Measurements from ENCODE around the gene RALGDS. TPM values are rescaled to one million over a fixed set of nuclear protein-coding genes. Genes with fewer than 3 reads are reported as not detected.

RALGDS gene
- total RNA-seq, 1 experiment from 2014 or later = 40.1 TPM

- H3K4me3 ChIP-seq (ENCODE audit: low read depth, low read length, poor library complexity, severe bottlenecking) = no peak overlapping the region
- intact Hi-C loops (cut with micrococcal nuclease; ENCODE audit: unreplicated experiment) = no loop called here
- no peaks in the 10 kb centered on the region for H3K9me3 ChIP-seq (ENCODE audit: low read depth, low read length, poor library complexity, severe bottlenecking)
- no peaks in the 10 kb centered on the region for H3K27me3 ChIP-seq (replicated peaks; ENCODE audit: insufficient read depth, low read depth, low read length, poor library complexity)
- BruUV-seq (replicated peaks) = no TSS peak
- ChIA-PET CTCF (no interaction called here), POLR2A (ENCODE audit: low non-redundant PET) (no interaction called here)
- TF ChIP-seq EZH2 (IDR thresholded peaks at IDR 0.05; ENCODE audit: borderline replicate concordance, low read depth, low read length, poor library complexity, severe bottlenecking) = no peak
- TF ChIP-seq, protein P1, sequence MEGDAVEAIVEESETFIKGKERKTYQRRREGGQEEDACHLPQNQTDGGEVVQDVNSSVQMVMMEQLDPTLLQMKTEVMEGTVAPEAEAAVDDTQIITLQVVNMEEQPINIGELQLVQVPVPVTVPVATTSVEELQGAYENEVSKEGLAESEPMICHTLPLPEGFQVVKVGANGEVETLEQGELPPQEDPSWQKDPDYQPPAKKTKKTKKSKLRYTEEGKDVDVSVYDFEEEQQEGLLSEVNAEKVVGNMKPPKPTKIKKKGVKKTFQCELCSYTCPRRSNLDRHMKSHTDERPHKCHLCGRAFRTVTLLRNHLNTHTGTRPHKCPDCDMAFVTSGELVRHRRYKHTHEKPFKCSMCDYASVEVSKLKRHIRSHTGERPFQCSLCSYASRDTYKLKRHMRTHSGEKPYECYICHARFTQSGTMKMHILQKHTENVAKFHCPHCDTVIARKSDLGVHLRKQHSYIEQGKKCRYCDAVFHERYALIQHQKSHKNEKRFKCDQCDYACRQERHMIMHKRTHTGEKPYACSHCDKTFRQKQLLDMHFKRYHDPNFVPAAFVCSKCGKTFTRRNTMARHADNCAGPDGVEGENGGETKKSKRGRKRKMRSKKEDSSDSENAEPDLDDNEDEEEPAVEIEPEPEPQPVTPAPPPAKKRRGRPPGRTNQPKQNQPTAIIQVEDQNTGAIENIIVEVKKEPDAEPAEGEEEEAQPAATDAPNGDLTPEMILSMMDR (conservative IDR thresholded peaks at IDR 0.05; ENCODE audit: low read depth, low read length) = no peak
- peaks cover 5% of the 10 kb centered on the region for H3K4me1 ChIP-seq (ENCODE audit: insufficient read depth, low read length, poor library complexity, severe bottlenecking)
- no peak overlapping the region for H3K27ac ChIP-seq (ENCODE audit: low read depth, low read length, poor library complexity, severe bottlenecking)
- no peaks in the 10 kb centered on the region for H3K36me3 ChIP-seq (ENCODE audit: insufficient read depth, low read length, poor library complexity, severe bottlenecking)
- DNase-seq (ENCODE audit: low spot score) = no peak
Measured at GRCh38 chr9:133132174-133132573, 11.1 kb upstream of the RALGDS start.

GRCh38 chr9:133131506-133131905 is 10.5 kb upstream of the RALGDS start:
- ChIA-PET POLR2A (ENCODE audit: low non-redundant PET) (no interaction called here), CTCF (no interaction called here)
- Histone ChIP-seq H3K4me3 (ENCODE audit: low read depth, low read length, poor library complexity, severe bottlenecking) (no peak overlapping the region), H3K9me3 (ENCODE audit: low read depth, low read length, poor library complexity, severe bottlenecking) (no peaks in the 10 kb centered on the region), H3K27me3 (replicated peaks; ENCODE audit: insufficient read depth, low read depth, low read length, poor library complexity) (no peaks in the 10 kb centered on the region), H3K27ac (ENCODE audit: low read depth, low read length, poor library complexity, severe bottlenecking) (no peak overlapping the region), H3K4me1 (ENCODE audit: insufficient read depth, low read length, poor library complexity, severe bottlenecking) (peaks cover 5% of the 10 kb centered on the region), H3K36me3 (ENCODE audit: insufficient read depth, low read length, poor library complexity, severe bottlenecking) (no peaks in the 10 kb centered on the region)
- DNase-seq (ENCODE audit: low spot score) = no peak
- no TSS peak for BruUV-seq (replicated peaks)
- intact Hi-C loops (cut with micrococcal nuclease; ENCODE audit: unreplicated experiment) = no loop called here
- TF ChIP-seq, protein P1 (conservative IDR thresholded peaks at IDR 0.05; ENCODE audit: low read depth, low read length) = no peak
- TF ChIP-seq EZH2 (IDR thresholded peaks at IDR 0.05; ENCODE audit: borderline replicate concordance, low read depth, low read length, poor library complexity, severe bottlenecking) = no peak

GRCh38 chr9:133130685-133131244 is 9.7 kb upstream of the RALGDS start:
- Histone ChIP-seq H3K27me3 (replicated peaks; ENCODE audit: insufficient read depth, low read depth, low read length, poor library complexity) (no peaks in the 10 kb centered on the region), H3K4me3 (ENCODE audit: low read depth, low read length, poor library complexity, severe bottlenecking) (no peak overlapping the region), H3K9me3 (ENCODE audit: low read depth, low read length, poor library complexity, severe bottlenecking) (no peaks in the 10 kb centered on the region), H3K4me1 (ENCODE audit: insufficient read depth, low read length, poor library complexity, severe bottlenecking) (peaks cover 5% of the 10 kb centered on the region), H3K27ac (ENCODE audit: low read depth, low read length, poor library complexity, severe bottlenecking) (no peak overlapping the region), H3K36me3 (ENCODE audit: insufficient read depth, low read length, poor library complexity, severe bottlenecking) (no peaks in the 10 kb centered on the region)
- TF ChIP-seq, protein P1 (conservative IDR thresholded peaks at IDR 0.05; ENCODE audit: low read depth, low read length) = no peak
- no peak for TF ChIP-seq EZH2 (IDR thresholded peaks at IDR 0.05; ENCODE audit: borderline replicate concordance, low read depth, low read length, poor library complexity, severe bottlenecking)
- intact Hi-C loops (cut with micrococcal nuclease; ENCODE audit: unreplicated experiment) = no loop called here
- no peak for DNase-seq (ENCODE audit: low spot score)
- ChIA-PET POLR2A (ENCODE audit: low non-redundant PET) (no interaction called here), CTCF (no interaction called here)
- BruUV-seq (replicated peaks) = no TSS peak

All from A673 (cell line).